Panc1 (cell line): ENCODE results near the gene POLR3A. TPM values are rescaled to one million over a fixed set of nuclear protein-coding genes. Genes with fewer than 3 reads are reported as not detected.

Source experiments
- ATAC-seq: fragments of 200-7000 bp; cut with Tn5 transposase; 2 replicates; pipeline ENCODE4 v1.9.1; 2020; ENCODE audit warnings: mild to moderate bottlenecking, moderate library complexity
- BruUV-seq: library from RNA; stranded (reverse); fragments of 400-500 nt; replicated peaks from 2 replicates; lab custom pipeline; 2021; lab: Mats Ljungman, UMichigan
- CTCF ChIA-PET: fragments of 300-600 bp; sonication (Branson Sonifier 250); formaldehyde crosslinking; loops from one replicate; lab custom pipeline; 2022; ENCODE audit warnings: antibody characterized with exemption; lab: Charles Lee
- POLR2A ChIA-PET: fragments of 300-600 bp; sonication (Branson Sonifier 250); formaldehyde crosslinking; loops from one replicate; lab custom pipeline; 2022; ENCODE audit warnings: antibody characterized with exemption; lab: Charles Lee
- DNase-seq: peaks from one replicate; pipeline ENCODE4 v3.0.0-alpha.2; 2010; ENCODE audit warnings: low read depth, low spot score
- H3K27ac ChIP-seq: 2 replicates; pipeline ENCODE4 v1.5.1; 2011; ENCODE audit warnings: mild to moderate bottlenecking, low read length, inconsistent platforms
- H3K27me3 ChIP-seq: fragments of 200-500 bp; sonication (Bioruptor generic); 2 replicates; pipeline ENCODE4 v1.6.0; 2014; ENCODE audit warnings: low read length, inconsistent platforms; ENCODE audit not compliant: control insufficient read depth, insufficient read depth
- H3K36me3 ChIP-seq: fragments of 200-500 bp; sonication (Bioruptor generic); 2 replicates; pipeline ENCODE4 v1.5.1; 2014; ENCODE audit warnings: inconsistent platforms, mild to moderate bottlenecking, low read length, moderate library complexity; ENCODE audit not compliant: control insufficient read depth, insufficient read depth
- H3K4me1 ChIP-seq: 2 replicates; pipeline ENCODE4 v1.5.1; 2011; ENCODE audit warnings: inconsistent platforms, mild to moderate bottlenecking, low read length, moderate library complexity; ENCODE audit not compliant: control insufficient read depth, insufficient read depth
- H3K4me3 ChIP-seq, 2 experiments: 2 replicates each; pipeline ENCODE4 v1.5.1; 2011 to 2012; ENCODE audit warnings: low read depth in 2 of 2, low read length in 2 of 2, mild to moderate bottlenecking in 2 of 2, inconsistent platforms in 1 of 2, moderate library complexity in 1 of 2
- H3K9me3 ChIP-seq: fragments of 200-500 bp; sonication (Bioruptor generic); 2 replicates; pipeline ENCODE4 v1.5.1; 2014; ENCODE audit warnings: low read depth, mild to moderate bottlenecking, inconsistent platforms, low read length, moderate library complexity; ENCODE audit not compliant: control insufficient read depth, insufficient read depth
- POLR2AphosphoS5 ChIP-seq: IDR thresholded peaks from 2 replicates; pipeline ENCODE4 v1.6.1; 2012; ENCODE audit warnings: mild to moderate bottlenecking, low read depth, low read length, moderate library complexity
- SIN3A ChIP-seq: IDR thresholded peaks from 2 replicates; pipeline ENCODE4 v1.6.1; 2012; ENCODE audit warnings: low read depth, mild to moderate bottlenecking, low read length, moderate library complexity, borderline replicate concordance; ENCODE audit not compliant: insufficient read depth
- TCF7L2 ChIP-seq: IDR thresholded peaks from 2 replicates; pipeline ENCODE4 v1.6.1; 2011; ENCODE audit warnings: mild to moderate bottlenecking, low read depth, low read length, inconsistent platforms
- in situ Hi-C: cut with HindIII; loops from 2 replicates; pipeline ENCODE4 v1.10.0; 2016; ENCODE audit warnings: low sequenced_read_pairs, low pct_unique_long_range_greater_than_20kb
- intact Hi-C: fragments of 100-400 bp; cut with micrococcal nuclease; formaldehyde crosslinking; loops from one replicate; pipeline ENCODE4 v1.10.0; 2022; ENCODE audit not compliant: unreplicated experiment
- total RNA-seq: library from RNA; stranded (reverse); gene quantifications from one replicate; pipeline ENCODE4 v1.2.1, GENCODE V29; 2021; ENCODE audit not compliant: unreplicated experiment
- TF ChIP-seq, protein P1 (sequence below): fragments of 450-650 bp; IDR thresholded peaks from 2 replicates; pipeline ENCODE4 v1.5.1; 2017; ENCODE audit warnings: mild to moderate bottlenecking
- TF ChIP-seq, protein P2 (sequence below), 2 experiments: IDR thresholded peaks; 2 replicates each; pipeline ENCODE4 v1.6.1; 2011 to 2012; ENCODE audit warnings: low read depth in 2 of 2, control low read depth in 1 of 2, low read length in 1 of 2, mild to moderate bottlenecking in 1 of 2, moderate library complexity in 1 of 2; ENCODE audit not compliant: insufficient read depth in 1 of 2

The POLR3A gene
- total RNA-seq, 1 experiment from 2014 or later = 26.3 TPM

GRCh38 chr10:77965294-77965693 is 64.0 kb downstream of the POLR3A start:
- POLR2A ChIA-PET = interaction anchor here (0.6 kb wide), 1 partner anchor 768 kb away, joined by 7 read pairs; no protein-coding TSS in a partner anchor
- DNase-seq (no peak), ATAC-seq (no peak)
- TF ChIP-seq POLR2AphosphoS5 (no peak), TCF7L2 (no peak), SIN3A (no peak)
- TF ChIP-seq, protein P1, sequence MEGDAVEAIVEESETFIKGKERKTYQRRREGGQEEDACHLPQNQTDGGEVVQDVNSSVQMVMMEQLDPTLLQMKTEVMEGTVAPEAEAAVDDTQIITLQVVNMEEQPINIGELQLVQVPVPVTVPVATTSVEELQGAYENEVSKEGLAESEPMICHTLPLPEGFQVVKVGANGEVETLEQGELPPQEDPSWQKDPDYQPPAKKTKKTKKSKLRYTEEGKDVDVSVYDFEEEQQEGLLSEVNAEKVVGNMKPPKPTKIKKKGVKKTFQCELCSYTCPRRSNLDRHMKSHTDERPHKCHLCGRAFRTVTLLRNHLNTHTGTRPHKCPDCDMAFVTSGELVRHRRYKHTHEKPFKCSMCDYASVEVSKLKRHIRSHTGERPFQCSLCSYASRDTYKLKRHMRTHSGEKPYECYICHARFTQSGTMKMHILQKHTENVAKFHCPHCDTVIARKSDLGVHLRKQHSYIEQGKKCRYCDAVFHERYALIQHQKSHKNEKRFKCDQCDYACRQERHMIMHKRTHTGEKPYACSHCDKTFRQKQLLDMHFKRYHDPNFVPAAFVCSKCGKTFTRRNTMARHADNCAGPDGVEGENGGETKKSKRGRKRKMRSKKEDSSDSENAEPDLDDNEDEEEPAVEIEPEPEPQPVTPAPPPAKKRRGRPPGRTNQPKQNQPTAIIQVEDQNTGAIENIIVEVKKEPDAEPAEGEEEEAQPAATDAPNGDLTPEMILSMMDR = no peak
- TF ChIP-seq, protein P2, sequence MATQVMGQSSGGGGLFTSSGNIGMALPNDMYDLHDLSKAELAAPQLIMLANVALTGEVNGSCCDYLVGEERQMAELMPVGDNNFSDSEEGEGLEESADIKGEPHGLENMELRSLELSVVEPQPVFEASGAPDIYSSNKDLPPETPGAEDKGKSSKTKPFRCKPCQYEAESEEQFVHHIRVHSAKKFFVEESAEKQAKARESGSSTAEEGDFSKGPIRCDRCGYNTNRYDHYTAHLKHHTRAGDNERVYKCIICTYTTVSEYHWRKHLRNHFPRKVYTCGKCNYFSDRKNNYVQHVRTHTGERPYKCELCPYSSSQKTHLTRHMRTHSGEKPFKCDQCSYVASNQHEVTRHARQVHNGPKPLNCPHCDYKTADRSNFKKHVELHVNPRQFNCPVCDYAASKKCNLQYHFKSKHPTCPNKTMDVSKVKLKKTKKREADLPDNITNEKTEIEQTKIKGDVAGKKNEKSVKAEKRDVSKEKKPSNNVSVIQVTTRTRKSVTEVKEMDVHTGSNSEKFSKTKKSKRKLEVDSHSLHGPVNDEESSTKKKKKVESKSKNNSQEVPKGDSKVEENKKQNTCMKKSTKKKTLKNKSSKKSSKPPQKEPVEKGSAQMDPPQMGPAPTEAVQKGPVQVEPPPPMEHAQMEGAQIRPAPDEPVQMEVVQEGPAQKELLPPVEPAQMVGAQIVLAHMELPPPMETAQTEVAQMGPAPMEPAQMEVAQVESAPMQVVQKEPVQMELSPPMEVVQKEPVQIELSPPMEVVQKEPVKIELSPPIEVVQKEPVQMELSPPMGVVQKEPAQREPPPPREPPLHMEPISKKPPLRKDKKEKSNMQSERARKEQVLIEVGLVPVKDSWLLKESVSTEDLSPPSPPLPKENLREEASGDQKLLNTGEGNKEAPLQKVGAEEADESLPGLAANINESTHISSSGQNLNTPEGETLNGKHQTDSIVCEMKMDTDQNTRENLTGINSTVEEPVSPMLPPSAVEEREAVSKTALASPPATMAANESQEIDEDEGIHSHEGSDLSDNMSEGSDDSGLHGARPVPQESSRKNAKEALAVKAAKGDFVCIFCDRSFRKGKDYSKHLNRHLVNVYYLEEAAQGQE (IDR thresholded peaks at IDR 0.05; ENCODE audit: insufficient read depth in 1 of 2, low read depth in 2 of 2, low read length in 1 of 2) = no peak
- CTCF ChIA-PET = no interaction called here
- no TSS peak for BruUV-seq
- H3K9me3 ChIP-seq = peaks cover 6% of the 10 kb centered on the region; the same call in 1 of the 2 replicates
- intact Hi-C loops = loop anchor here (10.0 kb wide), 1 partner anchor 50 kb away; no protein-coding TSS in a partner anchor
- no peak overlapping the region for H3K27ac ChIP-seq
- H3K36me3 ChIP-seq = no peaks in the 10 kb centered on the region
- H3K4me1 ChIP-seq = no peaks in the 10 kb centered on the region
- no peaks in the 10 kb centered on the region for H3K27me3 ChIP-seq
- in situ Hi-C loops = no loop called here
- no peak overlapping the region for H3K4me3 ChIP-seq

DNA sequence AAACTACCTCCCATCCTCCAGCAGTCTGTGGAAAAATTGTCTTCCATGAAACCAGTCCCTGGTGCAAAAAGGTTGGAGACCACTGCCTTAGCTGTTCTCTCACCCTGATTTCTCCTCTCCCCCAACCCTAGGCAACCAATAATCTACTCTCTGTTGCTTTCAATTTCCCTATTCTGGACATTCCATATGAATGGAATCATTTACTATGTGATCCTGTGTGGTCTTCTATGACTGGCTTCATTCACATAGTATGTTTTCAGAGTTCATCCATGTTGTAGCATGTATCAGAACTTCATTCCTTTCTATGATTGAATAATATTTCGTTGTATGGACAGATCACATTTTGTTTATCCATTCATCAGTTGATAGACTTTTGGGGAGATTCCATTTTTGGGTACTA is 64.5 kb downstream of the POLR3A start:
- DNase-seq (no peak), ATAC-seq (no peak)
- POLR2A ChIA-PET = interaction anchor here (0.6 kb wide), 1 partner anchor 768 kb away, joined by 7 read pairs; no protein-coding TSS in a partner anchor
- Histone ChIP-seq H3K9me3 (peaks cover 6% of the 10 kb centered on the region; the same call in 1 of the 2 replicates), H3K36me3 (no peaks in the 10 kb centered on the region), H3K27ac (no peak overlapping the region), H3K4me1 (no peaks in the 10 kb centered on the region), H3K27me3 (no peaks in the 10 kb centered on the region), H3K4me3 (no peak overlapping the region)
- intact Hi-C loops = loop anchor here (10.0 kb wide), 1 partner anchor 50 kb away; no protein-coding TSS in a partner anchor
- in situ Hi-C loops = no loop called here
- BruUV-seq = no TSS peak
- TF ChIP-seq SIN3A (no peak), POLR2AphosphoS5 (no peak), TCF7L2 (no peak)
- TF ChIP-seq, protein P1 = no peak
- CTCF ChIA-PET = no interaction called here
